Measurements from ENCODE around the gene SPNS3. TPM values are rescaled to one million over a fixed set of nuclear protein-coding genes. Genes with fewer than 3 reads are reported as not detected.

The SPNS3 gene
- polyA plus RNA-seq, 5 donors: 0.75 to 1.6 (median 1.2) TPM

- no peak for DNase-seq
These were observed 92.1 kb downstream of the SPNS3 start for GRCh38 chr17:4525691-4526397.

DNA sequence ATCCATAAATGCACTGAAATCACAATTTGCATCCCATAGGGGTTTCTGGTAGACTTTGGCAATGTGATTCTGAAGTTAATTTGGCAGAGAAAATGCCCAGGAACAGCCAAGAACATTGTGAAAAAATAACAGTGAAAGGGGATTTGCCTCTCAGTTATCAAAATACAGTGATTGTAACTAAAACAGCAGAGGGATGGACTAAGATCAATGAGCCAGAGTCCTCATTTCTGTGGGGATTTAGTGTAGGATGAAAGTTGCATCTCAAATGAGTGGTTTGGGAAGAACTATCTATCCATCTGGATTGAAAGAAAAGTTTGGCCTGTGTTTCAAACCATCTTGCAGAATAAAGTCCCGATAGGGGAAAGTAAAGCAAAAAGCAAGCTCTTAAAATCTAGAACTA, 93.4 kb downstream of the SPNS3 start:
- DNase-seq: no peak

GRCh38 chr17:4527566-4528125, 93.9 kb downstream of the SPNS3 start:
- DNase-seq: no peak

- no peak for DNase-seq
These were observed 95.9 kb downstream of the SPNS3 start for GRCh38 chr17:4529533-4530152.

GRCh38 chr17:4530799-4531730, 97.3 kb downstream of the SPNS3 start:
- no peak for DNase-seq

DNA sequence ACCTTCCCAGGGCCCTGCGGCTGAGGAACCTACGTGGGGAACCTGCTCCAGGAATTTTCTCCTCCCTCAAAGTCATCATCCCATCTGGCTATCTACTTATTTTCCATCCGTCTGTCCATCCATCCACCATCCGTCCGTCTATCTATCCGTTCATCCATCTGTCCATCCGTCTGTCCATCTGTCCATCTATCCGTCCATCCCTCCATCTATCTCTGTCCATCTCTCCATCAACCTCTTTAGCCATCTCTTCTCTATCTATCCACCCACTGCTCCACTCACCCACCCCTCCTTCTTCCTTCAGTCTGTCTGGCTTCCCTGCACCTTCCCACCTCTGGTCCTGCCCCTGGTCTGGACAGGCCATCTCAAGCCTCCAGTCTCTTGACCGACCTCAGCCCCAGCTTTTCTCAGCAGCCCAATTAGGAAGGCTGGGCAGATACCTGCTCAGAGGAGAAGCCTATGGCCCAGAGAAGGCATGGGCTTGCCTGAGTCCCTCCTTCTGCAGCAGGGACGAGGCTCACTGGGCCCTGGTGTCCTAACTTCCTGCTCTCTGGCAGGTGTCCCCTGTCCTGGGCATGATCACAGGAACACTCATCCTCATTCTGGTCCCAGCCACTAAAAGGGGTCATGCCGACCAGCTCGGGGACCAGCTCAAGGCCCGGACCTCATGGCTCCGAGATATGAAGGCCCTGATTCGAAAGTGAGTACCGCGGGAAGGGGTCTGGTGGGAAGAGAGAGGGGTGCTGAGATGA, 98.4 kb downstream of the SPNS3 start:
- no peak for DNase-seq

DNA sequence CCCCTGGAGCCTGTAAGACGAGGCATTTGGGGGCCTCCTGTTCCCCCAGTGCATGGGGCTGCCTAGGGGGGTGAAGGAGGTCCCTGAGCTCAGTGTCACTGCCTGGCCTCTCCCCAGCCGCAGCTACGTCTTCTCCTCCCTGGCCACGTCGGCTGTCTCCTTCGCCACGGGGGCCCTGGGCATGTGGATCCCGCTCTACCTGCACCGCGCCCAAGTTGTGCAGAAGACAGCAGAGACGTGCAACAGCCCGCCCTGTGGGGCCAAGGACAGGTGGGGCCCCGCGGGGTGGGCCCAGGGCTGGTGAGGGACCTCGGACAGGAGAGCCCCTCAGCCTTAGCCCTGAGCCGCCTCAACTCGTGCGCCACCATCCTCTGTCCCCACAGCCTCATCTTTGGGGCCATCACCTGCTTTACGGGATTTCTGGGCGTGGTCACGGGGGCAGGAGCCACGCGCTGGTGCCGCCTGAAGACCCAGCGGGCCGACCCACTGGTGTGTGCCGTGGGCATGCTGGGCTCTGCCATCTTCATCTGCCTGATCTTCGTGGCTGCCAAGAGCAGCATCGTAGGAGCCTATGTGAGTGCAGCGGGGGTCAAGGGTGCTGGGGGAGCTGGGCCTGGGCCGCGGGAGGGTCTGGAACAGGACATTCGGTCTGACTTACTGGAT, 99.3 kb downstream of the SPNS3 start:
- no peak for DNase-seq

- no peak for DNase-seq
These were observed 100.1 kb downstream of the SPNS3 start for GRCh38 chr17:4533523-4534504.

GRCh38 chr17:4534515-4534914, 100.8 kb downstream of the SPNS3 start:
- no peak for DNase-seq

- no peak for DNase-seq
These were observed 101.4 kb downstream of the SPNS3 start for GRCh38 chr17:4534928-4535666.

DNA sequence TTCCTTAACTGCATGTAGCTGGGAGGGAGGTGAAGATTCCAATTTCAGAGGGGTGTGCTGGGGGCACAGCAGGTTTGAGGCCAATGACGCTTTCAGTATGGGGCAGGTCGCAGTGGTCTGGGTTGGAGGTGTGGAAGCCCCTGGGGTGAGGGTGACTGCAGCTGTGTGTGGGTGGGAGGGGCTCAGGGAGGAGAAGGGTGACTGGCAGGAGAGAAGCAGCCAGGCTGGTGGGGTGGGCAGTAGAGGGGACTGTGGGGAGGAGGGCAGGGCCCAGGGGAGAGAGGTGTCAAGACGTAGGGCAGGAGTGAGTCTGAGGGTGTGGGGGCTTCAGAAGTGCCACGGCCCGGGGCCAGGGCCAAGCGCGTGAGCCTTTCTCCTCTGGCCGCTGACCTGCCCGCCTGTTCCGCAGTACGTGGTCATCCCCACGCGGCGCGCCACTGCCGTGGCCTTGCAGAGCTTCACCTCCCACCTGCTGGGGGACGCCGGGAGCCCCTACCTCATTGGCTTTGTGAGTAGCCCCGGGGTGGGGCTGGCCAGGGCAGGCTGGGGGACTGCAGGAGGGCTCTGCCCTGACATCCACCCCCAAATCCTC, 102.0 kb downstream of the SPNS3 start:
- DNase-seq: no peak

GRCh38 chr17:4536259-4536741, 102.6 kb downstream of the SPNS3 start:
- no peak for DNase-seq

GRCh38 chr17:4536742-4537411, 103.1 kb downstream of the SPNS3 start:
- no peak for DNase-seq

Data from right lung (tissue), 5 donors.